K562 (cell line): Measurements from ENCODE around the gene ORC4. TPM values are rescaled to one million over a fixed set of nuclear protein-coding genes. Genes with fewer than 3 reads are reported as not detected.

Source experiments
- ATAC-seq: fragments of 200-7000 bp; cut with Tn5 transposase; 3 replicates; pipeline ENCODE4 v1.9.1; 2020; ENCODE audit warnings: moderate library complexity
- BruUV-seq: library from RNA; stranded (reverse); fragments of 400-500 nt; replicated peaks from 2 replicates; lab custom pipeline; 2021; lab: Mats Ljungman, UMichigan
- CTCF ChIA-PET: fragments of 300-600 bp; formaldehyde crosslinking; extraction: SDS; loops from one replicate; lab custom pipeline; 2021; ENCODE audit warnings: low intra/inter-chr PET ratio; lab: Yijun Ruan, JAX
- POLR2A ChIA-PET: fragments of 300-600, 350-650 bp; sonication (Branson Sonifier 250); formaldehyde crosslinking; extraction: SDS; loops from one replicate; lab custom pipeline; 2021; ENCODE audit warnings: antibody characterized with exemption, inconsistent platforms; lab: Yijun Ruan, JAX
- DNase-seq, 4 experiments: peaks; one replicate each; pipeline versions ENCODE4 v3.0.0 to v3.0.0-alpha.2; 2011 to 2018; ENCODE audit warnings: low spot score in 3 of 4, mixed read lengths in 3 of 4; ENCODE audit errors: extremely low read depth in 1 of 4
- FAIRE-seq: peaks from 2 replicates; lab custom pipeline; 2011; peaks lifted over from hg19 to GRCh38; lab: Jason Lieb, UNC
- H2AFZ ChIP-seq: 2 replicates; pipeline ENCODE4 v1.6.0; 2011; ENCODE audit warnings: low read depth, low read length, control low read depth, inconsistent platforms
- H3K27ac ChIP-seq: fragments of 200-600 bp; 3 replicates; pipeline ENCODE4 v1.8.0; 2011; ENCODE audit warnings: low read depth, mild to moderate bottlenecking, control low read depth, inconsistent platforms, low read length, moderate library complexity, mixed read lengths; ENCODE audit errors: extremely low read depth
- H3K27me3 ChIP-seq, 2 experiments: fragments of 300-600 bp in 1 of 2; 2 replicates in 1 of 2; 3 replicates in 1 of 2; pipeline versions ENCODE4 v1.6.0 to v1.8.0; 2011; ENCODE audit warnings: inconsistent platforms in 2 of 2, low read length in 2 of 2, mild to moderate bottlenecking in 1 of 2, mixed read lengths in 1 of 2, moderate library complexity in 1 of 2; ENCODE audit not compliant: control insufficient read depth in 2 of 2, insufficient read depth in 2 of 2
- H3K36me3 ChIP-seq: fragments of 300-600 bp; 3 replicates; pipeline ENCODE4 v1.8.0; 2011; ENCODE audit warnings: mild to moderate bottlenecking, low read length, inconsistent platforms; ENCODE audit not compliant: control insufficient read depth, insufficient read depth
- H3K4me1 ChIP-seq, 2 experiments: fragments of 200-600 bp in 1 of 2; replicated peaks in 1 of 2; 2 replicates in 1 of 2; 3 replicates in 1 of 2; pipeline versions ENCODE4 v1.5.1 to v1.8.0; 2011; ENCODE audit warnings: inconsistent platforms in 2 of 2, low read length in 2 of 2, mild to moderate bottlenecking in 1 of 2, mixed read lengths in 1 of 2, moderate library complexity in 1 of 2; ENCODE audit not compliant: control insufficient read depth in 2 of 2, insufficient read depth in 2 of 2
- H3K4me2 ChIP-seq: 2 replicates; pipeline ENCODE4 v1.6.1; 2011; ENCODE audit warnings: low read length, control low read depth, inconsistent platforms, mixed read lengths; ENCODE audit not compliant: insufficient read depth
- H3K4me3 ChIP-seq: fragments of 200-600 bp; sonication (generic), shearing (Covaris generic); 2 replicates; pipeline ENCODE4 v1.5.1; 2016; ENCODE audit warnings: control low read depth, inconsistent platforms
- H3K79me2 ChIP-seq: fragments of 200-600 bp; 3 replicates; pipeline ENCODE4 v1.8.0; 2011; ENCODE audit warnings: low read length, inconsistent platforms; ENCODE audit not compliant: control insufficient read depth, insufficient read depth
- H3K9ac ChIP-seq, 2 experiments: 2 replicates each; pipeline versions ENCODE4 v1.6.0 to v1.6.1; 2011; ENCODE audit warnings: low read depth in 2 of 2, low read length in 2 of 2, control low read depth in 1 of 2, inconsistent platforms in 1 of 2, mild to moderate bottlenecking in 1 of 2, mixed read lengths in 1 of 2; ENCODE audit not compliant: insufficient read depth in 1 of 2
- H3K9me1 ChIP-seq: one replicate; pipeline ENCODE4 v1.6.0; 2011; ENCODE audit warnings: inconsistent platforms, mild to moderate bottlenecking, low read length, moderate library complexity; ENCODE audit not compliant: control insufficient read depth, insufficient read depth
- H3K9me3 ChIP-seq: replicated peaks from 2 replicates; pipeline ENCODE4 v1.5.1; 2011; ENCODE audit warnings: low read depth, low read length, inconsistent platforms; ENCODE audit not compliant: control insufficient read depth, insufficient read depth
- H4K20me1 ChIP-seq: replicated peaks from 2 replicates; pipeline ENCODE4 v1.6.1; 2011; ENCODE audit warnings: low read length, inconsistent platforms, mixed read lengths; ENCODE audit not compliant: control insufficient read depth, insufficient read depth
- CAMTA2 ChIP-seq: fragments of 250-450 bp; sonication (Bioruptor Pico); conservative IDR thresholded peaks from 2 replicates; pipeline ENCODE4 v1.5.1; 2022
- CBFA2T2 ChIP-seq: fragments of 450-650 bp; conservative IDR thresholded peaks from 2 replicates; pipeline ENCODE4 v1.6.1; 2017; ENCODE audit warnings: mild to moderate bottlenecking
- DACH1 ChIP-seq: fragments of 450-650 bp; IDR thresholded peaks from 2 replicates; pipeline ENCODE4 v1.6.1; 2018; ENCODE audit not compliant: partially characterized antibody
- DNMT1 ChIP-seq: fragments of 450-650 bp; IDR thresholded peaks from 2 replicates; pipeline ENCODE4 v1.6.1; 2016; ENCODE audit warnings: antibody characterized with exemption, mild to moderate bottlenecking
- EWSR1 ChIP-seq: fragments of 450-650 bp; IDR thresholded peaks from 2 replicates; pipeline ENCODE4 v1.6.1; 2018; ENCODE audit warnings: borderline replicate concordance, mild to moderate bottlenecking, low read depth, moderate library complexity; ENCODE audit not compliant: partially characterized antibody
- FOXJ3 ChIP-seq: sonication (generic); formaldehyde crosslinking; IDR thresholded peaks from 2 replicates; pipeline ENCODE4 v1.4.0; 2020; ENCODE audit warnings: mild to moderate bottlenecking, missing genetic modification reagents
- HMGN3 ChIP-seq: IDR thresholded peaks from 2 replicates; pipeline ENCODE4 v1.6.1; 2011; ENCODE audit warnings: borderline replicate concordance, low read depth, mild to moderate bottlenecking, mixed read lengths, low read length; ENCODE audit not compliant: insufficient read length; ENCODE audit errors: extremely low read depth
- HSF4 ChIP-seq: fragments of 250-450 bp; sonication (Bioruptor Pico); IDR thresholded peaks from 2 replicates; pipeline ENCODE4 v2.1.2; 2022; ENCODE audit warnings: mild to moderate bottlenecking, moderate library complexity, borderline replicate concordance
- IRF1 ChIP-seq: sonication (generic); formaldehyde crosslinking; IDR thresholded peaks from 2 replicates; pipeline ENCODE4 v1.8.0; 2022; ENCODE audit warnings: missing genetic modification reagents, mild to moderate bottlenecking, borderline replicate concordance
- KLF13 ChIP-seq: fragments of 450-650 bp; IDR thresholded peaks from 2 replicates; pipeline ENCODE4 v1.6.1; 2016; ENCODE audit warnings: missing genetic modification characterization, low read depth, mild to moderate bottlenecking, missing compliant biosample characterization, moderate library complexity, borderline replicate concordance
- NCOA1 ChIP-seq: fragments of 450-650 bp; IDR thresholded peaks from 2 replicates; pipeline ENCODE4 v1.6.1; 2016; ENCODE audit warnings: low read depth
- NCOA4 ChIP-seq: fragments of 450-650 bp; IDR thresholded peaks from 2 replicates; pipeline ENCODE4 v1.6.1; 2018; ENCODE audit warnings: mild to moderate bottlenecking; ENCODE audit not compliant: partially characterized antibody
- NFIC ChIP-seq: fragments of 450-650 bp; IDR thresholded peaks from 2 replicates; pipeline ENCODE4 v1.6.1; 2017; ENCODE audit warnings: mild to moderate bottlenecking, inconsistent platforms
- POLR2H ChIP-seq: IDR thresholded peaks from 2 replicates; pipeline ENCODE4 v1.6.1; 2016; ENCODE audit warnings: missing genetic modification characterization, low read depth, mild to moderate bottlenecking, control low read depth, missing compliant biosample characterization, moderate library complexity
- PRMT5 ChIP-seq: sonication (generic); formaldehyde crosslinking; IDR thresholded peaks from 2 replicates; pipeline ENCODE4 v1.5.0; 2020; ENCODE audit warnings: missing genetic modification reagents
- ZNF253 ChIP-seq: fragments of 250-450 bp; sonication (Bioruptor Pico); conservative IDR thresholded peaks from 2 replicates; pipeline ENCODE4 v1.6.1; 2021; ENCODE audit warnings: mild to moderate bottlenecking
- ZNF57 ChIP-seq: fragments of 450-650 bp; formaldehyde crosslinking; IDR thresholded peaks from 2 replicates; pipeline ENCODE4 v1.4.0; 2020; ENCODE audit warnings: mild to moderate bottlenecking, moderate library complexity
- ZNF639 ChIP-seq, 2 experiments: fragments of 200-800 bp in 1 of 2; sonication (Bioruptor generic) in 1 of 2; sonication (generic) in 1 of 2; formaldehyde crosslinking in 1 of 2; IDR thresholded peaks in 1 of 2; conservative IDR thresholded peaks in 1 of 2; 2 replicates each; pipeline versions ENCODE4 v1.5.0 to v1.6.1; 2016 to 2020; ENCODE audit warnings: missing compliant biosample characterization in 1 of 2, missing genetic modification characterization in 1 of 2, missing genetic modification reagents in 1 of 2
- WGBS: fragments of 100-300 bp; shearing (Covaris generic); methylation state at CpG from one replicate; pipeline ENCODE4 v1.1.6; 2016; ENCODE audit warnings: low coverage, mixed read lengths; ENCODE audit not compliant: insufficient coverage; ENCODE audit errors: missing lambda C conversion rate; 5-methylcytosine and 5-hydroxymethylcytosine counted together
- in situ Hi-C: fragments of 300-500 bp; cut with MboI; formaldehyde crosslinking; loops from 4 replicates; pipeline ENCODE4 v1.15.0; 2018; ENCODE audit warnings: inconsistent platforms, mixed read lengths
- intact Hi-C: fragments of 100-400 bp; cut with micrococcal nuclease; formaldehyde crosslinking; loops from 2 replicates; pipeline ENCODE4 v1.14.2; 2022
- polyA plus RNA-seq, 8 experiments: library from polyadenylated mRNA; depleted of rRNA in 4 of 8; stranded (reverse) in 5 of 8; unstranded in 3 of 8; fragments of >200 nt; fragmentation: Nextera tagmentation in 2 of 8; fragmentation: Illumina TruSeq in 1 of 8; extraction: Ambion mirVana in 2 of 8; extraction: Trizol in 1 of 8; gene quantifications; 2 replicates each; pipeline versions ENCODE4 v1.2.1 to v1.2.3, GENCODE V29; 2011 to 2014; ENCODE audit warnings: inconsistent platforms in 1 of 8, missing spikeins in 1 of 8
- total RNA-seq, 7 experiments: library from RNA; depleted of rRNA in 6 of 7; stranded (reverse); fragments of >200 nt in 6 of 7; fragmentation: Illumina TruSeq in 2 of 7; extraction: Trizol in 2 of 7; gene quantifications; 2 replicates each; pipeline versions ENCODE4 v1.2.1 to v1.2.3, GENCODE V29; 2011 to 2021; ENCODE audit warnings: low replicate concordance in 1 of 7

The ORC4 gene
- total and polyA plus RNA-seq, 9 of the 15 experiments (the other 6 are each of a cell fraction or from before 2014, with no cell fraction given) = 58.6 to 100 (median 70.5) TPM

DNA sequence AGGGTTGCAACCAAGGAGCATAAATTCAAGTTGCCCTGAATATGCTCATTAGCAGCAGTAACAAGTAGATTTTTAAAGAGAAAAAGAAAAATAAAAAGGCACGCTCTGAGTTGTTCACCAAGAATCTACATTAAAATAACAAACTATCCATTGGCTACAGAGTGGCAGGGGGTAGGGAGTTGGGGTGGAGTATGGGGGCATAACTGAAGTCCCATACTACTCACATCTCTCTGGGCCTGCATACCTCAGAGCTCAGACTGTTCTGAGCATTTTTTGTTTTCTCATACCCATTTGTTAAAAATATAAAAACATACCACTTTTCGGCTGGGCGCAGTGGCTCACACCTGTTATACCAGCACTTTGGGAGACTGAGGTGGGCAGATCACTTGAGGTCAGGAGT lies 31.4 kb downstream of the ORC4 start:
- POLR2A ChIA-PET = interaction anchor here (0.7 to 1.2 kb wide), 3 partner anchors 9 to 656 kb away, joined by 3 read pairs; no protein-coding TSS in a partner anchor
- in situ Hi-C loops = no loop called here
- no peak for FAIRE-seq
- H3K27me3 ChIP-seq = no peaks in the 10 kb centered on the region
- TF ChIP-seq NFIC (no peak), ZNF639 (CRISPR knock-in tag; conservative IDR thresholded peaks at IDR 0.05 in 1 of 2, IDR thresholded peaks at IDR 0.05 in 1 of 2) (no peak), CBFA2T2 (no peak), DACH1 (no peak), IRF1 (CRISPR knock-in tag) (no peak), KLF13 (no peak), CAMTA2 (CRISPR knock-in tag) (no peak), NCOA1 (no peak), FOXJ3 (CRISPR knock-in tag) (no peak), EWSR1 (no peak), HSF4 (CRISPR knock-in tag) (no peak), NCOA4 (no peak), ZNF253 (CRISPR knock-in tag) (no peak), PRMT5 (CRISPR knock-in tag) (no peak), ZNF57 (no peak), DNMT1 (no peak), POLR2H (tag) (no peak), HMGN3 (no peak)
- TF ChIP-seq, all 486 proteins: peak for 0
- Histone ChIP-seq H3K27ac (no peak overlapping the region), H3K9ac (no peak overlapping the region), H2AFZ (no peak overlapping the region), H3K4me3 (no peak overlapping the region), H3K4me2 (no peak overlapping the region), H4K20me1 (peaks cover 3% of the 10 kb centered on the region; the same call in 1 of the 2 replicates), H3K79me2 (peaks cover 81% of the 10 kb centered on the region), H3K9me1 (no peaks in the 10 kb centered on the region), H3K9me3 (no peaks in the 10 kb centered on the region), H3K36me3 (no peaks in the 10 kb centered on the region), H3K4me1 (no peaks in the 10 kb centered on the region)
- DNase-seq (no peak), ATAC-seq (no peak)
- no TSS peak for BruUV-seq
- CTCF ChIA-PET = interaction anchor here (0.7 to 2.4 kb wide), 4 partner anchors 212 to 1000 kb away, joined by 3 to 16 read pairs (median 7); no protein-coding TSS in a partner anchor
- WGBS = 94% methylated on average over 3 of the region's 3 CpGs
- intact Hi-C loops = loop anchor here (1.0 kb wide), 1 partner anchor 520 kb away; no protein-coding TSS in a partner anchor
